Pancreas (tissue), 10 donors: ENCODE data around the gene RIN2. TPM values are rescaled to one million over a fixed set of nuclear protein-coding genes. Genes with fewer than 3 reads are reported as not detected.

Experiments used
- ATAC-seq, 4 donors: fragments of 200-7000 bp; cut with Tn5 transposase; one replicate each; pipeline versions ENCODE4 v1.8.0 to v1.9.1; 2020; ENCODE audit warnings: mild to moderate bottlenecking in 4 of 4, moderate library complexity in 4 of 4
- DNase-seq, 6 donors: peaks; one replicate each; pipeline ENCODE4 v3.0.0-alpha.2; 2020
- FAIRE-seq: peaks from 2 replicates; lab custom pipeline; 2012; peaks lifted over from hg19 to GRCh38; lab: Jason Lieb, UNC
- H3K27ac ChIP-seq, 4 donors: fragments of 200-600 bp; sonication (generic); 1 replicate in 3 of 4; 2 replicates in 1 of 4; pipeline versions ENCODE4 v1.5.0 to v1.8.0; 2020
- H3K27me3 ChIP-seq, 4 donors: fragments of 200-600 bp; one replicate each; pipeline ENCODE4 v1.8.0; 2021
- H3K36me3 ChIP-seq, 3 donors: fragments of 200-600 bp; sonication (generic) in 1 of 3; one replicate each; pipeline versions ENCODE4 v1.5.0 to v1.8.0; 2020 to 2021
- H3K4me1 ChIP-seq, 3 donors: fragments of 200-600 bp; one replicate each; pipeline ENCODE4 v1.8.0; 2021
- H3K4me3 ChIP-seq, 4 donors: fragments of 200-600 bp; sonication (generic) in 2 of 4; one replicate each; pipeline versions ENCODE4 v1.5.0 to v1.8.0; 2020 to 2021
- H3K9me3 ChIP-seq, 4 donors: fragments of 200-600 bp; one replicate each; pipeline ENCODE4 v1.8.0; 2021
- CTCF ChIP-seq, 4 donors: fragments of 200-600 bp; sonication (generic) in 3 of 4; IDR thresholded peaks; one replicate each; pipeline versions ENCODE4 v1.5.0 to v1.8.0; 2021; ENCODE audit warnings: antibody characterized with exemption in 4 of 4
- WGBS, 2 donors: extraction: QIAGEN DNeasy Blood & Tissue Kit; methylation state at CpG; one replicate each; pipeline ENCODE4 v1.1.7; 2013; 5-methylcytosine and 5-hydroxymethylcytosine counted together
- intact Hi-C, 3 donors: fragments of 100-400 bp; cut with DNase I; formaldehyde crosslinking; loops; one replicate each; pipeline versions ENCODE4 v1.11.1 to v1.14.2; 2022
- polyA plus RNA-seq, 2 donors: library from polyadenylated mRNA; stranded (reverse); fragments of 200-250 nt; gene quantifications; one replicate each; pipeline ENCODE4 v1.2.3, GENCODE V29; 2013
- total RNA-seq, 6 donors: library from RNA; stranded (reverse); fragmentation: NEBNext Ultra II Directional in 4 of 6; extraction: Animal tissue kit (Norgen Biotek cat#: 25700) in 4 of 6; gene quantifications; one replicate each; pipeline versions ENCODE4 v1.2.1 to v1.2.4, GENCODE V29; 2021 to 2023
- donor health status: healthy with polysubstance abuse.
- donor health status: DM: no; HTN: no; CAD: no; lungs with moderate emphysema.
- donor health status: DM: no; HTN: no; CAD: no.
- donor health status: control.
- donor health status: control.
- donor health status: Bipolar disorder and iron deficiency.
- donor health status: DM: yes; HTN: yes; CAD: no.
- donor health status: DM: no; HTN: no; CAD: no.
- donor health status: DM: no; HTN: no; CAD: no.
- donor health status: DM: yes; HTN: yes; CAD: no.

RIN2 gene
- total and polyA plus RNA-seq, 8 donors, result 10.2 to 42.6 (median 21.6) TPM

- Histone ChIP-seq H3K27me3 (no peaks in the 10 kb centered on the region), H3K4me1 (peaks cover 0 to 13% (median 4%) of the 10 kb centered on the region in 3 donors), H3K9me3 (no peaks in the 10 kb centered on the region), H3K27ac (peak overlapping the region; percentile 55 to 96 (median 88)), H3K4me3 (peak overlapping the region; percentile 49 to 62 (median 56)), H3K36me3 (no peaks in the 10 kb centered on the region)
- peak in 1 of 4 donors; percentile 6 for ATAC-seq
- WGBS, 2 donors, result 5 to 6% methylated on average over 22 of the region's 22 CpGs
- intact Hi-C loops, result no loop called here
- no peak for TF ChIP-seq CTCF (IDR thresholded peaks at IDR 0.05)
- no peak for DNase-seq
- FAIRE-seq, result no peak
Observed at GRCh38 chr20:19756761-19757486, 1.1 kb upstream of the RIN2 start.

- WGBS, 2 donors, result 1% methylated on average over 44 to 45 of the region's 45 CpGs
- ATAC-seq, result peak; percentile 83 to 89 (median 84)
- Histone ChIP-seq H3K4me3 (peak overlapping the region; percentile 49 to 62 (median 56)), H3K9me3 (no peaks in the 10 kb centered on the region), H3K27me3 (no peaks in the 10 kb centered on the region), H3K4me1 (peaks cover 0 to 19% (median 4%) of the 10 kb centered on the region in 3 donors), H3K36me3 (no peaks in the 10 kb centered on the region), H3K27ac (peak overlapping the region; percentile 55 to 96 (median 88))
- TF ChIP-seq CTCF (IDR thresholded peaks at IDR 0.05), result no peak
- intact Hi-C loops, result no loop called here
- peak; percentile 87 to 94 (median 91) for DNase-seq
- no peak for FAIRE-seq
Observed at GRCh38 chr20:19757487-19758132, 448 bp upstream of the RIN2 start.

GRCh38 chr20:19758501-19759331 lies 658 bp downstream of the RIN2 start:
- H3K4me1 ChIP-seq, result peaks cover 0 to 19% (median 4%) of the 10 kb centered on the region in 3 donors

GRCh38 chr20:19760371-19760721 lies 2.3 kb downstream of the RIN2 start:
- Histone ChIP-seq H3K27me3 (no peaks in the 10 kb centered on the region), H3K36me3 (no peaks in the 10 kb centered on the region), H3K27ac (peak overlapping the region in 3 of 4 donors; percentile 38 to 96 (median 91)), H3K9me3 (no peaks in the 10 kb centered on the region), H3K4me1 (peaks cover 0 to 19% (median 4%) of the 10 kb centered on the region in 3 donors), H3K4me3 (no peak overlapping the region)
- 83 to 84% methylated on average over 3 of the region's 3 CpGs for WGBS, 2 donors
- TF ChIP-seq CTCF (IDR thresholded peaks at IDR 0.05), result no peak
- FAIRE-seq (no peak), ATAC-seq (no peak), DNase-seq (no peak)
- intact Hi-C loops, result no loop called here

More at GRCh38 chr20:19758501-19759331, 658 bp downstream of the RIN2 start:
- Histone ChIP-seq H3K27me3 (no peaks in the 10 kb centered on the region), H3K36me3 (no peaks in the 10 kb centered on the region), H3K27ac (peak overlapping the region; percentile 55 to 96 (median 88)), H3K9me3 (no peaks in the 10 kb centered on the region), H3K4me3 (peak overlapping the region; percentile 49 to 62 (median 56))
- DNase-seq (peak; percentile 56 to 86 (median 65)), ATAC-seq (peak; percentile 22 to 55 (median 33)), FAIRE-seq (no peak)
- intact Hi-C loops, result no loop called here
- no peak for TF ChIP-seq CTCF (IDR thresholded peaks at IDR 0.05)
- 9 to 13% methylated on average over 52 to 54 of the region's 54 CpGs for WGBS, 2 donors
